GM21360 (cell line): ENCODE results near the gene RRAGC.

Experiments
- ATAC-seq: cut with Tn5 transposase; IDR thresholded peaks from one replicate; pipeline ENCODE4 v1.9.1; 2021; ENCODE audit warnings: mild to moderate bottlenecking, moderate library complexity; ENCODE audit not compliant: unreplicated experiment

RRAGC gene, protein sequence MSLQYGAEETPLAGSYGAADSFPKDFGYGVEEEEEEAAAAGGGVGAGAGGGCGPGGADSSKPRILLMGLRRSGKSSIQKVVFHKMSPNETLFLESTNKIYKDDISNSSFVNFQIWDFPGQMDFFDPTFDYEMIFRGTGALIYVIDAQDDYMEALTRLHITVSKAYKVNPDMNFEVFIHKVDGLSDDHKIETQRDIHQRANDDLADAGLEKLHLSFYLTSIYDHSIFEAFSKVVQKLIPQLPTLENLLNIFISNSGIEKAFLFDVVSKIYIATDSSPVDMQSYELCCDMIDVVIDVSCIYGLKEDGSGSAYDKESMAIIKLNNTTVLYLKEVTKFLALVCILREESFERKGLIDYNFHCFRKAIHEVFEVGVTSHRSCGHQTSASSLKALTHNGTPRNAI

DNA sequence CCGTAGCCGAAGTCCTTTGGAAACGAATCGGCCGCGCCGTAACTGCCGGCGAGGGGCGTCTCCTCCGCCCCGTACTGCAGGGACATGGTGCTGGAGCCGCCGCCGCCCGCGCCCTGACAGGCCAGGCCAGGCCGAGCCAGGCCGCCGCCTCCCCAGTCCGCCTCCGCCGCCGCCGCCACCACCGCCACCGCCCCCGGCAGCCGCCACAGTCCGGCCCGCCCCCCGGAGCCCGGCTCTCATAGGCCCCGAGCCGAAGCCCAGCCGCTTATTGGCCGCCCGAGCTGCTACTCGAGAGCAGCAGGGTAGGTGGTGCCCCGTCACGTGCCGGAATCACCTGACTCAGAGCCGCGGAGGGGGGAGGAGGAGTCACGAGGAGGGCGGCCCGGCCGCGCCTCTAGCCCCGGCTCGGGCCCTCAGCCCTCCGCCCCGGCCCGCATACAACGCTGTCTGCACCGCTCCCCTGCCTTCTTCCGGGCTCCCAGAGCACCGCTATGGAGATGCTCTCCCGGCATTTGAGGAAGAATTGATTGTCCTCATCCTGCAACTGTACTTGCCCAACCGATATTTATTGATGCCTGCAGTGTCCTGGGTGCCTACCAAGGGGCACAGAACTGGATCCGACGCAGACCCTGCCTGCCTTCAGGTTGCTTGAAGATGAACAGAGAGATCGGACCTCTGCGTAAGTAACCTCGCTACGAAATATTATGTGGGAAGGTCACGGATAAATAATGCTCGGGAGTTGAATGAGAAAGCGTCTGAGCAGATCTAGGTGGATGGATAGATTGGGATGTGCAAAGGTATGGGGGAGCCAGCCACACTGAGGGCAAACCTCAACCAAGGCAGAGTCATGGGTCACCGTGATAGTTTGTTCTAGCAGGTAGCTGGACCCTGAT is at the start of gene RRAGC:
Gene RRAGC (minus strand): TSS at position 212 of the 893 bp plus-strand sequence. CDS start 126 bp downstream, at position 86.
- ATAC-seq, result peak; percentile 90

- ATAC-seq, result no peak
Observed at GRCh38 chr1:38908821-38909220, 49.2 kb upstream of the RRAGC start.

- ATAC-seq, result no peak
Observed at GRCh38 chr1:38905985-38906384, 46.4 kb upstream of the RRAGC start.

- ATAC-seq, result no peak
Observed at GRCh38 chr1:38899560-38899959, 40.0 kb upstream of the RRAGC start.

DNA sequence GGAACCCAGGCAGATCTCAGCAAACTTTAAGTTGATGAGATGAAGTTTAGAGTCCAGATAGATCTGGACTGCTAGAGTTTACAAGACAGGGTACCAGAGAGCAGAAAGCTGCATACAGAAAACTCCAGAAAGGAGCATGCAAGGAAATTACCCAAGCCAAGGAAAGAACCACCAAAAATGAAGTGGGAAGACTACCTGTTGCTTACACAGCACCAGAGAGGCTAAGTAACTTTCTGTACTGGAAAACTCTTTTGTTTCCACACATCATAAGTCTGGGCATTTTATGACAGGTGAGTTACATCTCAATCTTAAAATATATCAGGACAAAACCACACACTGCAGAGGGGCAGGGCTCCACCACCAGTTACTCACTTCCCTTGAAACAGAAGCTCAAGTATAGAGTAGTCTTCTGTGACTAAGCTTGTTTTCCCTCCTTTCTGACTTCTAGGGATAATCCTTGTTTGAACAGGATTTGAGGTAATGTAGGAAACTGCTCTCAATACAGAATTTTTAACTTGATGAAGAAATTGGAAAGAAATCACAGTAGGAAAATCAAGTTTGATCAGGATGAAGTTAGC is 39.2 kb upstream of the RRAGC start:
- no peak for ATAC-seq

- ATAC-seq, result no peak
Observed at GRCh38 chr1:38896169-38896568, 36.6 kb upstream of the RRAGC start.

- no peak for ATAC-seq
Observed at GRCh38 chr1:38892976-38893375, 33.4 kb upstream of the RRAGC start.

DNA sequence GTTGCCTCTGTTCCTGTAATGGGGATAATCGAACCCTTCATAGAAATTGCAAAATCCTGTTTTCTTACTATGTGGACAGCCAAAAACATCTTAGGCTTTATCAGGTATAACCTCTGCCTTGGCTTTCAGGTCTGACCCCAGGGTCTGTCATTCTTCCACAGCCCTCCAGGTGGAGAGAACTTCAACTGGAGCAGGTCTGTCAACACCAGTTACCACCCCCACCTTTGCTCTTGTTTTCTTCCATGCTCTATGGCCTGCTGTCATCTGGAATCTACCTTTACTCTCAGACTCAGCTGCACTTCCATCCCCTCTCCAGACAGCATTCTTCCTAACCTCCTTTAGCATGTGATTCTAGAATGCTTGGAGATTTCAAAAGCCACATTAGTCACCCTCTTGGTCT is 32.2 kb upstream of the RRAGC start:
- no peak for ATAC-seq

DNA sequence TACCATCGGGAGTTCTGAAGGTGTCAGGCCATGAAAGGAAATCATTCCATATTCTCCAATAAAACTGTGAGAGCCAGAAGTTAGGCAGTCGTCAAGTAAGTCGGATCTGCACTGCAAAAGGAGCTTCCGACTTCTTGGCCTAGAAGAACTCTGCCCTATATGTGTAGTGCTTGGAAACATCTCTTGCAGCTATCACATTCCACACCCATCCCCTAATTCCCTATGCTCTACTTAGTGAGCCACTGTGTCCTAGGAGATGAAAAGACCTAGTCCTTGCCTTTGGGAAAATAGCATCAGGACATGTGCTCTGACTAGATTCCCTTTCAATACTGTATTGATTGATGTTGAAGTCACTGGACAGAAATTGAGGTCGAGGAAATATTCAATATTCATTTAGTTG is 30.0 kb upstream of the RRAGC start:
- ATAC-seq, result no peak

GRCh38 chr1:38888423-38889333 is 29.1 kb upstream of the RRAGC start:
- ATAC-seq, result no peak

- ATAC-seq, result no peak
Observed at GRCh38 chr1:38885092-38885491, 25.5 kb upstream of the RRAGC start.

DNA sequence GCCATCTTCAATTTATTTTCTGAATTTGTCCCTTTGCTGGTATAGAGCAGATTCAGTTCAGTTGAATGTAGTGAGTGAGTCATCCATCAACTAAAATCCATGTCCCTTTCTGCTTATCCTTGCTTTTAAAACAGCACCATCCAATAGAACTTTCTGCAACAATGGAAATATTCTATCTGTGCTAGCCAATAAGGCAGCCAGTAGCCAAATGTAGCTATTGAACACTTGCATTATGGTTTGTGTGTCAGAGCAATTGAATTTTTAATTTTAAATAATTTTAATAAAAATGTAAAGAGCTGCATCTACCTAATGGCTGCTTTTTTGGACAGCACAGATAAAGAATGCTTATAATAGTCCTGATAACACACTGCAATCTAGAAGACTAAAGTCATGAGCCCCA is 21.9 kb upstream of the RRAGC start, which contains the start of gene GJA9:
Gene GJA9 (minus strand): TSS at position 101 of the 400 bp plus-strand sequence. CDS start 5,489 bp downstream, outside the sequence.
- ATAC-seq, result no peak

GRCh38 chr1:38875811-38876210 is 16.2 kb upstream of the RRAGC start:
- no peak for ATAC-seq

GRCh38 chr1:38873027-38873969 is 13.7 kb upstream of the RRAGC start, which contains the start of gene MYCBP:
Gene MYCBP, minus strand, starts transcription at chr1:38873348. Its CDS starts 43 bp downstream, at chr1:38873305.
- ATAC-seq, result peak; percentile 89

DNA sequence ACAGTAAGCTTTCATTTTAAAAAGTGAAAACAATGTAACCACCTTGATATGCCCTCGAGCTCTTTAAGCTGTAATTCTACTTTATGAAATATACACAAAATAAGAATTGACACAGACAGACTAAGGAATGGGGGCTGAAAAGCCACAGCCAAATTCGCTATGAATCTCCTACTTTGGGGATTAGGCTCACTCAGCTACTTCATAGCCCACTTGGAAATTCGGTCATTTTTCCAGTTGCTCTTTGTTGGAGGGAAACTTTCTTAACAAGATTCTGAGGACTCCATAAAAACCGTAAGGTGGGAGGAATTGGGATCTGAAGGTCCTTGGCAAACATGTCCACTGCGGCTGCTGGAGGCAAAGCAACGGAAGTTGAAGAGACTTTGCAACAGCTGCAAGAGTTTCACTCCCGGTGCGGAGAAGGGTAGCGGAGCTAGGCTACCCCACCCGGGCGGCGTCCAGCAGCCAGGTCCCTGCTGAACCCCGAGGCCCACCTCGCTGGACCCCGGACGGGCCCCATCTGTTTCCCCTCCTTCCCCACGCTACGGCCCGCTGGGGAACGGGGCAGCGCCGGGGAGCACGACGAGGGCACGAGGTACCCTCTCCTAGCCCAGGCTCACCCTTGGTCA is 12.9 kb upstream of the RRAGC start:
- ATAC-seq, result peak; percentile 26

GRCh38 chr1:38870996-38871395 is 11.4 kb upstream of the RRAGC start:
- no peak for ATAC-seq

DNA sequence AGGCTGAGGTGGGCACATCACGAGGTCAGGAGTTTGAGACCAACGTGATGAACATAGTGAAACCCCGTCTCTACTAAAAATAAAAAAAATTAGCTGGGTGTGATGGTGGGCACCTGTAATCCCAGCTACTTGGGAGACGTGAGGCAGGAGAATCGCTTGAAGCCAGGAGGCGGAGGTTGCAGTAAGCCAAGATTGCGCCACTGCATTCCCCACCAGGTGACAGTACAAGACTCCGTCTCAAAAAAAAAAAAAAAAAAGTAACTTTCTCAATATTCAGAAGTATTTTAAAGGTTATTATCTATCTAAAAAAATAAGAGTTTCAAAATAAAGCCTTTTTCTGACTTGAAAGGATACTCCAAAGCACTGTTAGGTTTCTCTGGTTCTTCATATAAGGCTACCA is 7.6 kb upstream of the RRAGC start:
- no peak for ATAC-seq

- no peak for ATAC-seq
Observed at GRCh38 chr1:38865112-38865715, 5.6 kb upstream of the RRAGC start.
